C4-2B (cell line): Measurements from ENCODE around the gene DAZAP1.

Experiments
- H3K27ac ChIP-seq: fragments of 450-650 bp; 2 replicates; pipeline ENCODE4 v1.5.1; 2017
- ZFX ChIP-seq: fragments of 450-650 bp; IDR thresholded peaks from 2 replicates; pipeline ENCODE4 v1.6.1; 2017
- TF ChIP-seq, protein P1 (sequence below): fragments of 450-650 bp; conservative IDR thresholded peaks from 2 replicates; pipeline ENCODE4 v1.5.1; 2017; ENCODE audit warnings: mild to moderate bottlenecking

The DAZAP1 gene

DNA sequence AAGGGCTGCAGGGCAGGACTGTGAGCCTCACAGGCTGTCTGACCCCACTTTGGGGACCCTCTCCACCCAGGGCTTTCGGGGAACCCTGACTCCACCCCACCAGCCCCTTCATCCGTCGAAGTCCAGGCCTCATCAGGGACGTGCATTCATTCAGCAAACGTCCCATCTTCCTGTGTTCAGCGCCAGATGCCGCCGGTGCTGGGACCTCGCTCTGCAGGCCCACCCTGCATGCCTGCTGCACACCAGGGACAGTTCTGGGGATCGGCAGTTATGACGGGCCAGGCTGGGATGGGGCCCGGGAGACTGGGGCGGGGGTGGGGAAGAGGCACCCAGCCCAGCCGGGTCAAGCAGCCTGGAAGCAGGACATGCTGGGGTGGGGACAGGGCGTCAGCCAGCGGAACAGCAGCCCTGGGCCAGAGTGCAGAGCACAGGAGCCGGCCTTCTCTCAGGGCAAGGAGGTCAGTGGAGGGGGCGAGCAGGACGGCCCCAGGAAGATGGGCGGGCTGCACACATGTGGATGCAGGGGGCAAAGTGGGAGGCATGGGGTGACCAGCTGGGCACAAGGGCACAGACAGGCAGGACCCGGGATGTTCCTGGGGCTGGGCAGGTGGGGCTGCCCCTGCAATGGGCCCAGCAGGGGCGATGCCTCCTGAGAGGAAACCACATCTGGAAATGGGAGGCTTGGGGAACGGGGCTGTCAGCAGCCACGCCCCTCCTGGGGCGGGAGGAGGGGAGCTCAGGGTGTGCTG is 11.2 kb upstream of the DAZAP1 start:
- peak overlapping the region; percentile 72 for H3K27ac ChIP-seq
- TF ChIP-seq, protein P1, sequence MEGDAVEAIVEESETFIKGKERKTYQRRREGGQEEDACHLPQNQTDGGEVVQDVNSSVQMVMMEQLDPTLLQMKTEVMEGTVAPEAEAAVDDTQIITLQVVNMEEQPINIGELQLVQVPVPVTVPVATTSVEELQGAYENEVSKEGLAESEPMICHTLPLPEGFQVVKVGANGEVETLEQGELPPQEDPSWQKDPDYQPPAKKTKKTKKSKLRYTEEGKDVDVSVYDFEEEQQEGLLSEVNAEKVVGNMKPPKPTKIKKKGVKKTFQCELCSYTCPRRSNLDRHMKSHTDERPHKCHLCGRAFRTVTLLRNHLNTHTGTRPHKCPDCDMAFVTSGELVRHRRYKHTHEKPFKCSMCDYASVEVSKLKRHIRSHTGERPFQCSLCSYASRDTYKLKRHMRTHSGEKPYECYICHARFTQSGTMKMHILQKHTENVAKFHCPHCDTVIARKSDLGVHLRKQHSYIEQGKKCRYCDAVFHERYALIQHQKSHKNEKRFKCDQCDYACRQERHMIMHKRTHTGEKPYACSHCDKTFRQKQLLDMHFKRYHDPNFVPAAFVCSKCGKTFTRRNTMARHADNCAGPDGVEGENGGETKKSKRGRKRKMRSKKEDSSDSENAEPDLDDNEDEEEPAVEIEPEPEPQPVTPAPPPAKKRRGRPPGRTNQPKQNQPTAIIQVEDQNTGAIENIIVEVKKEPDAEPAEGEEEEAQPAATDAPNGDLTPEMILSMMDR: no peak
- no peak for TF ChIP-seq ZFX

DNA sequence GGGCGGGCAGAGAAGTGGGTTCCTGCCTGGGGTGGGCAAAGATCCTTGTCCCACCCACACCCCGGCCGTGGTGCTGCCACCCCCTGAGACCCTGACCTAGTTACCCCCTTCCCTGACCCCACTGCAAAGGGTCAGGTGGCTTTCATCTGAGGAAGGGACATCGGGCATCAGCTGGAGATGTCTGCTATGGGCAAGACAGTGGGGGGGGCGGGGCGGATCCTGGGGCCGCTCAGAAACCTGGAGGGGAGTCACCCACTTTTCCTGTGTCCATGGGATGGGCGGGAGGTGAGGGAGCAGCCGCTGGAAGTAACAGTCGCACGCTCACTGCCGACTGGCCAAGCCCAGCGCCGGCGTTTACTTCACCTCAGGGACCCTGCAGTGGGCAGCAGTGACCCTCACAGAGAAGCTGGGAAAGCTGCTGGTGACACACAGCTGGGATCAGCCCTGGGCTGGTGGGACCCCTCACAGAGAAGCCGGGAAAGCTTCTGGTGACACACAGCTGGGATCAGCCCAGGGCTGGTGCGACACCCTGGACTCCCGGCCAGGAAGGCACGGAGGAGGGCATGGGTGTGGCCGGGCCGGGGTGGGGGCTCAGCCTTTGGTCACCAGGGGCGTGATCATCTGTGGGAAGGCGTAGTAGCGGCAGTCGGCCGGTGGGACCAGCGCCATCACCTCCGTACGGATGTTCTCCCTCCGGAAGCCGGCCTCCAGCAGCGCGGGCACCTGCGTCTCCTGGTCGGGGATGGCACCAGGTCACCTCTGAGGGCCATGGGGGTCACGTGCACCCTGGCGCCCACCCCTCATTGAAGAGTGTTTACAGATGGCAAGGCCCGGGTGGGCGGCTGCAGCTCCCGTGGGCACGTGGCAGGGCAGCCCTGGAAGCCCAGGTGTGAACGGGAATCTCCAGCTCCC is 10.4 kb upstream of the DAZAP1 start:
- no peak for TF ChIP-seq ZFX
- TF ChIP-seq, protein P1: no peak
- H3K27ac ChIP-seq: peak overlapping the region; percentile 72

DNA sequence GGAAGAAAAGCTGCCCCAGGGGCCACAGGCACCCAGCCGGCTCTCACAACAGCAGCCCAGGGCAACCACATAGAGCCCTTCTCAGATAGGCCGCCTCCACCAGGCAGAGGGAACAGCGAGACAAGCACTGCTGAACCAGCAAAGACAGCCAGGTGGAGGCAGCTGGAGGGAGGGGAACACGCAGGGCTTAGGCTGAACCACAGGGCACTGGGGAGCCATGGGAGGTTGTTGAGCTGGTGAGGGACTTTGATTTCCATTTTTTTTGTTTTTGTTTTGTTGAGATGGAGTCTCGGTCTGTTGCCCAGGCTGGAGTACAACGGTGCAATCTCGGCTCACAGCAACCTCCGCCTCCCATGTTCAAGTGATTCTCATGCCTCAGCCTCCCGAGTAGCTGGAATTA is 9.5 kb upstream of the DAZAP1 start:
- H3K27ac ChIP-seq: no peak overlapping the region
- TF ChIP-seq ZFX: no peak
- TF ChIP-seq, protein P1: no peak

DNA sequence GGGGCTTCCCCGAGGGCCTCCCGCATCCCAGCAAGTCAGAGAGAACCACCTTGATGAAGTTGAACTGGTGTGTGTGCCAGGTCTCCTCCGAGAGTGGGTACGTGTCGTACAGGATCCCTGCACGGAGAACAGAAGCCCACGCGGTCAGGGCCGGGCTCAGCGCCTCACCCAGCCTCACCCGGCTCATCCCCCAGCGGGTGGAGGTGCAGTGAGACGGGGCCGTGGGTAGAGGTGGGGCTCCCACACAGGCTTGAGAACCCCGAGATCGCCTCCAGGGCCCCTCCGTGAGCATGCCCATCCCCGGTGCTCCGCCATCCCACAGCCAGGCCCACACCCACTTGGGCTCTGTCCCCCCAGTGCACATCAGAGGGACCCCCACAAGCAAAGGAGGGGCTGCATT is 8.3 kb upstream of the DAZAP1 start:
- H3K27ac ChIP-seq: no peak overlapping the region
- TF ChIP-seq, protein P1: no peak
- no peak for TF ChIP-seq ZFX

DNA sequence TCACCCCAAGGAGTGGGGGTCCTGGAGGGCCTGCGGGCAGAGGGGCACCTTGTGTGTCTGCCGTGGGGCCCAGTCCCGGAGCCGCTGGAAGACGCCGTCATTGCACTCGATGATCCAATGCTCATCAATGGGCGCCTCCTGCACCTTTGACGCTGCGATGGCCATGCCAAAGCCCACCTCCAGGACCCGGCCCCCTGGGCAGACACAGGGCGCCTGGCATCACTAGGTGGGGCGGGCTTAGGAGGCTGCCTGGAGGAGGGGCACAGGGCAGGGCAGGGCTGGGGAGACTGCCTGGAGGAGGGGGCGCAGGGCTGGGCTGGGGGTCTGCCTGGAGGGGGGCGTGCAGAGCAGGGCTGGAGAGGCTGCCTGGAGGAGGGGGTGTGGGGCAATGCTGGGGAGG is 7.6 kb upstream of the DAZAP1 start:
- peak overlapping the region; percentile 95 for H3K27ac ChIP-seq
- TF ChIP-seq, protein P1: no peak
- TF ChIP-seq ZFX: no peak

DNA sequence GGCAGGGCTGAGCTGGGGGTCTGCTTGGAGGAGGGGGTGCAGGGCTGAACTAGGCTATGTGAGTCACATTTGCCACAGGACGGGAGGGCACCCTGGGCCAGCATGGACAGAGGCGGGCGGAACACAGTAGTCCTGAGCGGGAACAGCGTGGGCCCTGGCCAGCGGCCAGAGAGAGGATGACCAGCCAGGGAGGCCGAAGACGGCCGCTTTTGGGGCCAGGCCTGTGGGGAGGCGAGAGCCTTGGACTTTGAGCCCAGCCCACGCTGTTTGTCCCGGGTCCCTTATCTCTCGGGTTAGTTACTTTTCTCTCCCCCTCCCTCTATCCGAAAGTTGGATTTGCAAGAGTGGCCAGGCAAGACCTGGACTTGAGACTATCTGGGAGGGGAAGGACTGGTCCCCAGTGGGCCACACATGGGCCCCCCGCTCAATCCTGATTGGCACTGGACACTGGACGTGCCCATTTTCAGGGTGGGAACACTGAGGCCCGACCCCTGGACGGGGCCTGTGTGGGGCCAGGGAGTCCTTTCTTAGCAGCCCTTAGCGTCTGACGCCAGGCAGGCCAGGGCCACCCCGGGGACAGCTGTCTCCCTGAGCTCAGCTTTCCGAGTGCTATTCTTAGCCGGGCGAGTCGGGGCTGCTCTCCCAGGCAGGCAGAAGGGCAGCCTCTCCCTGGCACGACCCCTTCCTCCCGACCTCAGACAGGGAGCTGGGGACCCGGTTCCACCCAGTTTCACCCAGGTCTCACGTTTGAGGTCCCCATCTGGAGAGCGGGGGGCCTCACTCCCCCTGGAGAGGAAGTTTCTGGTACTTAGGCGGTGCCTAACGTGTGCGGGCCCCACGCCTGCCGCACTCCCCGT is 6.9 kb upstream of the DAZAP1 start:
- no peak for TF ChIP-seq ZFX
- TF ChIP-seq, protein P1: no peak
- H3K27ac ChIP-seq: peak overlapping the region; percentile 95
